BJ (cell line): Measurements from ENCODE around the gene SKAP1. TPM values are rescaled to one million over a fixed set of nuclear protein-coding genes. Genes with fewer than 3 reads are reported as not detected.

Source experiments
- CTCF ChIA-PET: fragments of 350-600 bp; formaldehyde crosslinking; extraction: SDS; loops from one replicate; lab custom pipeline; 2021; ENCODE audit warnings: antibody characterized with exemption, inconsistent platforms; lab: Yijun Ruan, JAX
- POLR2A ChIA-PET: fragments of 300-600 bp; sonication (Branson Sonifier 250); formaldehyde crosslinking; extraction: SDS; loops from one replicate; lab custom pipeline; 2021; ENCODE audit warnings: antibody characterized with exemption; lab: Charles Lee
- DNase-seq: peaks from one replicate; pipeline ENCODE4 v3.0.0-alpha.2; 2011; ENCODE audit warnings: low read depth
- H3K27me3 ChIP-seq: 2 replicates; pipeline ENCODE4 v1.6.0; 2011; ENCODE audit warnings: low read length; ENCODE audit not compliant: control insufficient read depth, insufficient read depth
- H3K36me3 ChIP-seq: 2 replicates; pipeline ENCODE4 v1.5.1; 2011; ENCODE audit warnings: low read length; ENCODE audit not compliant: control insufficient read depth, insufficient read depth
- H3K4me3 ChIP-seq: 2 replicates; pipeline ENCODE4 v1.5.1; 2011; ENCODE audit warnings: low read depth, mild to moderate bottlenecking, control low read depth, low read length
- CTCF ChIP-seq: IDR thresholded peaks from 2 replicates; pipeline ENCODE4 v1.5.1; 2011; ENCODE audit warnings: low read depth, mild to moderate bottlenecking, control low read depth, inconsistent platforms, low read length, moderate library complexity; ENCODE audit not compliant: insufficient read depth
- polyA plus RNA-seq: library from polyadenylated mRNA; depleted of rRNA; stranded (reverse); fragments of >200 nt; gene quantifications from 2 replicates; pipeline ENCODE4 v1.2.3, GENCODE V29; 2011

The SKAP1 gene
- polyA plus RNA-seq, 1 experiment, result not detected

GRCh38 chr17:48384164-48384563 is 45.9 kb downstream of the SKAP1 start:
- CTCF ChIA-PET, result no interaction called here
- Histone ChIP-seq H3K4me3 (no peak overlapping the region), H3K36me3 (no peaks in the 10 kb centered on the region), H3K27me3 (peaks cover 13% of the 10 kb centered on the region)
- no peak for TF ChIP-seq CTCF
- no peak for DNase-seq
- POLR2A ChIA-PET, result no interaction called here

DNA sequence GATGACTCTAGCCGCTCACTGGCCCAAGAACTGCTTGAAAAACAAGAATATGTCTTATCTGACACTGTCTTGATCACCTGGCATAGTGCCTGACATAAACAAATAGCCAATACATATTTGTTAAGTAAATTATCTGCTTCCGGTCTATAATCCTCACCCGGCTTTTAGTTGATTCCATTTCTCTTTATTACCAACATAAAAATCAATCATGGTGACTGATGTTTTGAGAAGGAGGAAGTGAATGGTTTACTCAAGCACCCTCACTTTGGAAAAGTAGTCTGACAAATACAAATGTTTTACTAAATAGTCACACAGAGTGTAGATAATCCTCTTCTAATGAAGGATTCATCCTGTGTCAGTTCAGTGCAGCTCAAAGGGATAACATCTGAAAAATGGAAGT is 47.0 kb downstream of the SKAP1 start:
- no peak for DNase-seq
- CTCF ChIA-PET, result interaction anchor here (0.8 kb wide), 1 partner anchor 47 kb away, joined by 3 read pairs; no protein-coding TSS in a partner anchor
- POLR2A ChIA-PET, result no interaction called here
- Histone ChIP-seq H3K27me3 (peaks cover 21% of the 10 kb centered on the region), H3K36me3 (no peaks in the 10 kb centered on the region), H3K4me3 (no peak overlapping the region)
- no peak for TF ChIP-seq CTCF

DNA sequence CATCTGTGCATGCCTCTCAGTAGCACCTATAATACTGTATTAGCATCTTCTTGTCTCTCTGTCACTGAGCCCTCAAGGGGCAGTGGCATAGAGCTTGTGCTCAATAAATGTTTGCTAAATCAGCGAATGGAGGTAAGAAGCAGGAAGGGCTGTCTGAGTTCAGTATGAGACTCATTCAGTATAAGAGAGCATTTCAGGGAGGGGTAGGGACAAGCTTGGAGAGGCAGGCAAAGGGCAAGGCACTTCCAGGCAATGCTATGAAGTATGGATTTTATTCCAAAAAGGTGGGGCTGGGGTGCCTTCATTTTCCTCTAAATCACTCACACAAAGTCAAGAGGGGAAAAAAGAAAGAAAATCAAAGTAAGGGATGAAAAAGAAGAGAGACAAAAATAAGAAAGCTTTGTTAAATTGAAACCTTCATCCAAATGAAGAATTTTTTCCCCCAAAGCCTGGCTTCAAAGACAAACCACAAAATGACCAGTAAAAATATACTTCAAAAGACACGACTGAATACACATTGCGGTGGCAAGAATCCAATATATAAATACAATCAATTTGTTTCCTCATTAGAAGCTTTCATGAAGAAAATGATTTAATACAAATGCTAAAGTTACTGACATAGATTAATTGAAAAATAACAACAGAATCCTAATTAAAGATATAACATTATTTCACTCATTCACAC is 51.2 kb downstream of the SKAP1 start:
- ChIA-PET CTCF (interaction anchor here (0.6 to 2.8 kb wide), 2 partner anchors 27 to 988 kb away, joined by 3 to 9 read pairs; no protein-coding TSS in a partner anchor), POLR2A (interaction anchor here (0.6 kb wide), 1 partner anchor 166 kb away, joined by 6 read pairs; no protein-coding TSS in a partner anchor)
- no peaks in the 10 kb centered on the region for H3K36me3 ChIP-seq
- H3K27me3 ChIP-seq, result peaks cover 16% of the 10 kb centered on the region
- H3K4me3 ChIP-seq, result no peak overlapping the region
- no peak for DNase-seq
- no peak for TF ChIP-seq CTCF

GRCh38 chr17:48378238-48378637 is 51.8 kb downstream of the SKAP1 start:
- no peak for TF ChIP-seq CTCF
- H3K27me3 ChIP-seq, result peaks cover 21% of the 10 kb centered on the region
- H3K4me3 ChIP-seq, result no peak overlapping the region
- ChIA-PET POLR2A (interaction anchor here (0.6 kb wide), 1 partner anchor 166 kb away, joined by 6 read pairs; no protein-coding TSS in a partner anchor), CTCF (interaction anchor here (0.6 to 2.8 kb wide), 3 partner anchors 26 to 989 kb away, joined by 3 to 9 read pairs (median 3); no protein-coding TSS in a partner anchor)
- no peak for DNase-seq
- no peaks in the 10 kb centered on the region for H3K36me3 ChIP-seq

DNA sequence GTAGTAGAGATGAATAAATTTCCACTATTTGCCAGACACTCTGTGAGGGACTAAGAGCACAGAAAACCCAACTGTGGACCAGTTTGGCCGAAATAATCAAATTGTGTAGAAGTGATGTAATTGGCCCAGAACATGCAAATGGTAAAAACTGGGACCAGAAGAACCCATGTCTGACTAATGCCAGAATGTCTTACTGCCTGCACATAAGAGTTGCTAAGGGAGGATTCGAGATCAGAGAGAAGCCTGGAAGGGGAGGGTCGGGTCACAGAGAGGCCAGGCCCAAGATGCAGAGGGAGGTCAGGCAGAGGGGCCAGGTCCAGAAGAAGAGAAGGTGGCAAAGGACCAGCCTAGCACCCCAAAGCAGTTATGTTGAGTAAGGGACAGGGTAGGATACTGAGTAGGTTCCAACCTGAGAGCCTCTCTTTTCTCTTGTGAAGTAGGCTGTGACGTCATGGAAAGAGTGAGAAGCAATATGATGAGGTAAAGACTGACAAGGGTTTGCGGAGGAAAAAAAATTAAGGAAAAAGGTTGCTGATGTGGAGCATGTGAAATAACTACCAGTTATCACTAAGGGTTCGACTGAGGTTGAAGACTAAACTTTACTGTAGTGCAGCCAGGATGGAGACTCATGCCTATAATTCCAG is 53.2 kb downstream of the SKAP1 start:
- DNase-seq, result no peak
- Histone ChIP-seq H3K36me3 (no peaks in the 10 kb centered on the region), H3K27me3 (peaks cover 18% of the 10 kb centered on the region), H3K4me3 (no peak overlapping the region)
- CTCF ChIA-PET, result interaction anchor here (1.3 kb wide), 1 partner anchor 25 kb away, joined by 4 read pairs; no protein-coding TSS in a partner anchor
- TF ChIP-seq CTCF, result no peak
- POLR2A ChIA-PET, result no interaction called here
